Left lung (tissue), 10 donors: ENCODE data around the gene SRL. TPM values are rescaled to one million over a fixed set of nuclear protein-coding genes. Genes with fewer than 3 reads are reported as not detected.

ENCODE experiments used
- ATAC-seq: fragments of 200-7000 bp; cut with Tn5 transposase; one replicate; pipeline ENCODE4 v1.9.1; 2020; ENCODE audit warnings: moderate library complexity
- DNase-seq, 4 donors: peaks; one replicate each; pipeline ENCODE4 v3.0.0-alpha.2; 2013 to 2020
- H3K27ac ChIP-seq, 2 donors: fragments of 200-600 bp; sonication (generic) in 1 of 2; one replicate each; pipeline versions ENCODE4 v1.5.0 to v1.8.0; 2020 to 2021
- H3K27me3 ChIP-seq, 2 donors: fragments of 200-600 bp; sonication (generic) in 1 of 2; one replicate each; pipeline versions ENCODE4 v1.5.0 to v1.8.0; 2020 to 2021
- H3K36me3 ChIP-seq, 2 donors: fragments of 200-600 bp; sonication (generic) in 1 of 2; one replicate each; pipeline versions ENCODE4 v1.5.0 to v1.8.0; 2020 to 2021
- H3K4me1 ChIP-seq, 2 donors: fragments of 200-600 bp; one replicate each; pipeline ENCODE4 v1.8.0; 2021
- H3K4me3 ChIP-seq, 2 donors: fragments of 200-600 bp; sonication (generic) in 1 of 2; one replicate each; pipeline versions ENCODE4 v1.5.0 to v1.8.0; 2020 to 2021; ENCODE audit warnings: mild to moderate bottlenecking in 1 of 2
- H3K9me3 ChIP-seq, 2 donors: fragments of 200-600 bp; sonication (generic) in 1 of 2; one replicate each; pipeline versions ENCODE4 v1.5.0 to v1.8.0; 2020 to 2021
- CTCF ChIP-seq, 2 donors: fragments of 200-600 bp; sonication (generic) in 1 of 2; IDR thresholded peaks; one replicate each; pipeline versions ENCODE4 v1.5.0 to v1.8.0; 2021; ENCODE audit warnings: antibody characterized with exemption in 2 of 2
- intact Hi-C, 2 donors: fragments of 100-400 bp; cut with DNase I; formaldehyde crosslinking; loops; one replicate each; pipeline versions ENCODE4 v1.11.2 to v1.14.2; 2022
- polyA plus RNA-seq, 6 donors: library from polyadenylated mRNA; unstranded; fragments of 120-200 nt; gene quantifications; one replicate each; pipeline ENCODE4 v1.2.1, GENCODE V29; 2013; ENCODE audit not compliant: insufficient read length in 6 of 6
- total RNA-seq, 2 donors: library from RNA; stranded (reverse); fragmentation: NEBNext Ultra II Directional; extraction: Animal tissue kit (Norgen Biotek cat#: 25700); gene quantifications; one replicate each; pipeline ENCODE4 v1.2.1, GENCODE V29; 2021
- donor health status: DM: no; HTN: yes; CAD: no.
- donor health status: DM: no; HTN: no; CAD: no.

SRL gene
- total and polyA plus RNA-seq, 8 donors: 0.82 to 6.5 (median 5.7) TPM

GRCh38 chr16:4283939-4284338 lies 42.1 kb upstream of the SRL start:
- ATAC-seq (no peak), DNase-seq (no peak)
- Histone ChIP-seq H3K27ac (no peak overlapping the region), H3K4me3 (no peak overlapping the region), H3K36me3 (no peaks in the 10 kb centered on the region), H3K4me1 (peaks cover 7 to 14% of the 10 kb centered on the region in 2 donors), H3K9me3 (no peaks in the 10 kb centered on the region), H3K27me3 (no peaks in the 10 kb centered on the region)
- TF ChIP-seq CTCF (IDR thresholded peaks at IDR 0.05): no peak
- intact Hi-C loops: no loop called here

GRCh38 chr16:4283441-4283840 lies 41.6 kb upstream of the SRL start:
- DNase-seq (no peak), ATAC-seq (no peak)
- no peak for TF ChIP-seq CTCF (IDR thresholded peaks at IDR 0.05)

GRCh38 chr16:4280625-4281024 lies 38.7 kb upstream of the SRL start:
- no peaks in the 10 kb centered on the region for H3K9me3 ChIP-seq
- no peak for ATAC-seq
- H3K36me3 ChIP-seq: no peaks in the 10 kb centered on the region
- no peak overlapping the region for H3K27ac ChIP-seq
- H3K4me1 ChIP-seq: no peaks in the 10 kb centered on the region
- no peaks in the 10 kb centered on the region for H3K27me3 ChIP-seq
- intact Hi-C loops: no loop called here
- no peak overlapping the region for H3K4me3 ChIP-seq
- no peak for DNase-seq
- no peak for TF ChIP-seq CTCF (IDR thresholded peaks at IDR 0.05)

More at GRCh38 chr16:4283441-4283840, 41.6 kb upstream of the SRL start:
- Histone ChIP-seq H3K27me3 (no peaks in the 10 kb centered on the region), H3K4me1 (peaks cover 4 to 9% of the 10 kb centered on the region in 2 donors), H3K4me3 (no peak overlapping the region), H3K27ac (no peak overlapping the region), H3K36me3 (no peaks in the 10 kb centered on the region), H3K9me3 (no peaks in the 10 kb centered on the region)
- intact Hi-C loops: no loop called here

- Histone ChIP-seq H3K27ac (no peak overlapping the region), H3K27me3 (no peaks in the 10 kb centered on the region), H3K36me3 (no peaks in the 10 kb centered on the region), H3K4me3 (no peak overlapping the region), H3K4me1 (peaks cover 0 to 14% of the 10 kb centered on the region in 2 donors), H3K9me3 (no peaks in the 10 kb centered on the region)
- ATAC-seq (no peak), DNase-seq (no peak)
- intact Hi-C loops: no loop called here
- TF ChIP-seq CTCF (IDR thresholded peaks at IDR 0.05): no peak
These were observed 36.2 kb upstream of the SRL start for GRCh38 chr16:4277987-4278513.

- no peak for TF ChIP-seq CTCF (IDR thresholded peaks at IDR 0.05)
- ATAC-seq (no peak), DNase-seq (no peak)
- Histone ChIP-seq H3K36me3 (no peaks in the 10 kb centered on the region), H3K27me3 (no peaks in the 10 kb centered on the region), H3K9me3 (no peaks in the 10 kb centered on the region), H3K27ac (no peak overlapping the region), H3K4me3 (no peak overlapping the region), H3K4me1 (peaks cover 2 to 19% of the 10 kb centered on the region in 2 donors)
- intact Hi-C loops: no loop called here
These were observed 34.0 kb upstream of the SRL start for GRCh38 chr16:4275861-4276260.
